ENCODE data around the gene KIF19.

- TF ChIP-seq CTCF (IDR thresholded peaks at IDR 0.05; ENCODE audit: low read depth, low read length) (peak; percentile 72), MYC (IDR thresholded peaks at IDR 0.05; ENCODE audit: low read depth, low read length) (no peak), MAX (IDR thresholded peaks at IDR 0.05; ENCODE audit: low read depth, low read length) (no peak)
These were observed 53.6 kb downstream of the KIF19 start for GRCh38 chr17:74379495-74380085.
